COLO829 (cell line): ENCODE measurements around the gene CABP1.
"Not testable (repeated sequence)": the region's sequence is repeated elsewhere in the genome, so short reads cannot be mapped to it uniquely, and the experiment has no call there.

Source experiments
- DNase-seq: peaks from one replicate; pipeline ENCODE4 v3.0.0; 2012; ENCODE audit warnings: low spot score

Gene CABP1

DNA sequence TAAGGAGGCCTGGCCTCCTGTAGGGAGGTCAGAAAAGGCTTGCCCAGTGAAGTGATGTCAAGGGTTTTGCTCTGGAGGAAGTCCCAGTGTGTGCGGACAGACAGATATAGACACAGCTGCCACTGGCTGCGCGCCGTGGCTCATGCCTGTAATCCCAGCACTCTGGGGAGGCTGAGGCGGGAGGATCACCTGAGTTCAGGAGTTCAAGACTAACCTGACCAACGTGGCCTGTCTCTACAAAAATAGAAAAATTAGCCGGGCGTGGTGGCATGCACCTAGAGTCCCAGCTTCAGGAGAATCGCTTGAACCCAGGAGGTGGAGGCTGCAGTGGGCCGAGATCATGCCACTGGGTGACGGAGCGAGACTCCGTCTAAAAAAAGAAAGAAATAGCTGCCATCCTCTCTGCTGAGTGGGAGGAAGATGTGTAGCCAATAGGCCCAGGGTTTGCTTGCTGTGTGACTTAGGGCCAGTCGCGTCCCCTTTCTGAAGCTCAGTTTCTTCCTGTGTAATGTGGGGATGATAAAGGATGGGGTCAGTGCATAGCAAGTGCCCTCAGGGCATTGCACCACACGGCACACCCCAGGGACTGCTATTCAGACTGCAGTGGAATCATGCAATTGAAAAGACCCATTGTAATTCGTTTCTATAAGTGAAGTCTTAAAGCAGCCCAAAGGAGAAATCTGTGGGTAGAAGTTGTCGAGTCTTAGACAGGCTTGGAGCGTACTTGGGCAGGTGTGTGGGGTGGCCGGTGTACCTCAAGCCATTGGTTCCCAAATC is 27.9 kb downstream of the CABP1 start:
- DNase-seq = peak; percentile 80

DNA sequence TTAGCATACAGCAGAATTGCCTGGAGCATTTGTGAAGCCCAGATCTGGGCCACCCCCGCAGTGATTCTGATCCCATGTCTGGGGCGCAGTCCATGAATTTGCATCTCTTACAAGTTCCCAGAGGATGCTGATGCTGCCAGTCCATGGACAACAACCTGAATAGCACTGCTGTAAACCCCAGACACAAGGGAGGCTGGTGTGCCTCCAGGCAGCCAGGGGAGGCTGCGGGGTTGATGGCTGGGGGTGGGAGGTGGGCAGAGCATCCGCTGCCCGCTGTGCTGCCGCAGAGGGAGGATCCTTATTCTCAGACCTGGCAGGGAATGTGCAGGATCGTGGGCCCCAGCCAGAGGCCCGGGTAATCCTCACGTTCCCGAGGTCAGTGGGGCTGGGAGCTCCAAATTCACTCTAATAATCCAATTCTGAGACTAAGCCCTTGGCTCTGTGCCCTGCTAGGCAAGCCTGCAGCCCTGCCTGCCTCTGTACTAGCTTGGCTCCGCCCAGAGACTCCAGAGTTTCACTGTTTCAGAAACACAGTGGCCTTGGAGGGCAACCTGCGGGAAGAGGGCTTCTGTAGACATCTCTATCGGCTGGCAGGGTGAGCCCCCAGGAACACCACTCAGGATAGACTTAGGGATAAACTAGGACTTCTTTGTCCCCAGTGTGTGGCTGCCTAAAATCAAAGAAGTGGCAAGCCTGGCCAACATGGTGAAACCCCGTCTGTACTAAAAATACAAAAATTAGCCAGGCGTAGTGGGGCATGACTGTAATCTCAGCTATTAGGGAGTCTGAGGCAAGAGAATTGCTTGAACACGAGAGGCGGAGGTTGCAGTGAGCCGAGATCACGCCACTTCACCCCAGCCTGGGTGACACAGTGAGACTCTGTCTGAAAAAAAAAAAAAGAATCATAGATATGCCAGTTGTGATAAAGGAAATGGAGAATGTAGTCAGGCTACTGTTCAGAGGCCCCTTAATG is 28.7 kb downstream of the CABP1 start:
- no peak for DNase-seq

DNA sequence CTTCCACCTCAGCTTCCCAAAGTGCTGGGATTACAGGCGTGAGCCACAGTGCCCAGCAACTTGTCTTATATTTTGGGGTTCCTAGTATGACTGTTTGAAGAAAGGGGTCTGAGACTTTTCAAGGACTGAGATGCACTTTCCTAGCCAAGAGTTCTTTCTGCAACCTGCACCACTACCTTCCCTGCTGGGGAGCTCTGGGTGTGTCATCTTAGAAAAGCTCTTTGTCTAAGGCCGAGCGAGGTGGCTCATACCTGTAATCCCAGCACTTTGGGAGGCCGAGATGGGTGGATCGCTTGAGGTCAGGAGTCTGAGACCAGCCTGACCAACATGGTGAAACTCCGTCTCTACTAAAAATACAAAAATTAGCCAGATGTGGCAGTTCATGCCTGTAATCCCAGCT is 29.8 kb downstream of the CABP1 start:
- DNase-seq = not testable (repeated sequence)

DNA sequence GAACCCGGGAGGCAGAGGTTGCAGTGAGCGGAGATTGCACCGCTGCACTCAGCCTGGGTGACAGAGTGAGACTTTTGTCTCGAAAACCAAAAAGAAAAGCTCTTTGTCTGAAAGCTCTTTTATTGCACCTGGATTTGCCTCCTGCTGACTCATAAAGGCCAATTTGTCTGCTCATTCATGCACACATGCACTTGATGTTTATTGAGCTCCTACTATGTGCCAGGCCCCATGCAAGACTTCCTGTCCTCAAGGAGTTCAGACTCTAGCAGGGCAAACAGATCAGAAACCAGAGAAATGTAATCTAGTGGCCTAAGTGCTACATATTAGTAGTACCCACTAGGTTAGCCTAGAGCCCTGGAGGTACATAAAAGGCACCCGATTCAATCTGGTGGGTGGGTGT is 30.2 kb downstream of the CABP1 start:
- no peak for DNase-seq

DNA sequence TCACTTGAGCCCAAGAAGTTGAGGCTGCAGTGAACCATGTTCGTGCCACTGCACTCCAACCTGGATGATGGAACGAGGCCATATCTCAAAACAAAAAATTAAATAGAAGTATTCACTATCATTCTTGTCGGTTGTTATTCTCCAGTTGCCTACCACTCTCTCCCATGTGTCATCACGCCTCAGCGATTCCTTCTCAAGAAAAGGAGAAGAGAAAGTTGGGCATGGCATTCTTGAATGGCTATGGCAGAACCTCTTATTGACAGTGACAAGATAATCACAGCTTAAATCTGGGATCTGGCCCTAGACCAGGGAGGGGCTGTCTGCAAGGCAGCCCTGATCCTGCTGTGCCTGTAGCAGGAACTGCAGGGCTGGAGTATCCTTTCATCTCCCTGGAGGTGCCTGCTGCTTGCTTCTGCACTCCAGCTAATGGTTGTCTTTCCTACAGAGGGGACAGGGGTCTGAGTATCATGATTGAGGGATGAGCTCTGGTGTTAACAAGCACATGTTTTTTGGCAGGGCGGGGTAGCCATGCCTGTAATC is 33.7 kb downstream of the CABP1 start:
- no peak for DNase-seq

DNA sequence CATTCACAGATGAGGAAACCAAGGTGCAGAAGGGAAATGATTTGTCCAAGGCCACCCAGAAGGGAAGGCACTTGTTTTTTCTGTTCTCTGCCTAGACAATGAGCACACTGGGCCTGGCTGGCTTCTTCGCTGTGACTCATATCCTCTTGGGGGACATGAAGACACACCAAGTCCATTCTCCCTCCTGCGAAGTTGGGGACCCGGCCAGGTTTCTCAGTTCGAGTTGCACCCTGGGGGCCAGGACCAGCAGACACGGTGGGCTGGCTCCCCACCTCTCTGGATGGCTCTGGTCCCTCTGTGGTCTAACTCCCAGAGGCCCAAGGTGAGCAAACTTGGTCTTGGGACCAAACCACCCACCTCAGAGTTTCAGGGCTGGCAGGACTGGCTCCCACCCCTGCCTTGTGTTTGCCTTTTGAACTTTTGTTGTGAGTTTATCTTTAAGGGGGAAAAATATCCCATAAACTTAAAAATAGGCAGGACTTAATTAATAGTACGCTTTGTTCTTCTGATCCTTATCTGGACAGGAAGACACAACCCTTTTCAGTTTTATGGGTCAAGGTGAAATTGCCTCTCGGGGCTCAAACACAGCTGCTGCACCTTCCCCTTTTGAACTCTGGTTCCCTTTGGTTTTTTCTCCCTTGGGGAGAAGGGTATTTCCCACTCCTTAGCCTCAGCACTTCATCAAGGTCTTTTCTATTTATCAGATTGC is 37.5 kb downstream of the CABP1 start:
- no peak for DNase-seq

DNA sequence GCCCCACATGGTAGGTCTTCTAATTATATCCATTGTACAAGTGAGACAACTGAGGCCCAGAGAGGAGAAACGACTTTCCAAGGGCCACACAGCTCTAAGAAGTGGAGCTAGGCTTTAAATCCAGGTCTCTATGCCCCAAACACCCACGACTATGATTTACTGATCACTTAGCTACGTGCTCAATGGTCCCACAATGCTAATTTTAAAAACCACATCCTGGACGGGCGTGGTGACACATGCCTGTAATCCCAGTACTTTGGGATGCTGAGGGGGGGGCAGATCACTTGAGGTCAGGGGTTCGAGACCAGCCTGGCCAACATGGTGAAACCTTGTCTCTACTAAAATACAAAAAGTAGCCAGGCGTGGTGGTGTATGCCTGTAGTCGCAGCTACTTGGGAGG is 38.1 kb downstream of the CABP1 start:
- no peak for DNase-seq

DNA sequence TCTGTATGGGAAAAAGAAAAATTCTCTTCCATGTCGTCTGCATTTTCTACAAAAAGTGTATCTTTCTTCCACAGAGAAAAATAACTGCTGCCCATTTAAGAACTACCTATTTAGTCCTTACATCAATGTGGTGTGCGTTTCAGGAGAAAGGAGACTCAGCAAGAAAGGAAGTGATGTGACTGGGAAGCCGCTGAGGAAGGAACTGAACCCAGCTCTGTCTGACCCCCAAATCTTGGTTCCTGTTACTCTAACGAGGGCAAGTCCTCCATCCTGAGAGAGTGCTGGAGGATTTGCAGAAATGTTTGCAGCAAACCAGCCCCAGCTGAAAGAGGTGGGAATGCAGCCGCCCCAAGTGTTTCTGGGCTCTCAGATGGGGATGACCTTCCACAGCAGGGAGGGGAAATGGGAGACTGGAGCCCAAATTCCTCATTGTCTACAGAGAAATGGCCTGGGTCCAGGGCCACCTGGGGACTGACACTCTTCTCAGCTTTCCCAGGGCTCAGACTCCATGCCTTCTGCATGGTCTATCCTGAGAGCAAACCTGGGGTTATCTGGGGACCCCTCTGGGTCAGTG is 39.8 kb downstream of the CABP1 start:
- no peak for DNase-seq

DNA sequence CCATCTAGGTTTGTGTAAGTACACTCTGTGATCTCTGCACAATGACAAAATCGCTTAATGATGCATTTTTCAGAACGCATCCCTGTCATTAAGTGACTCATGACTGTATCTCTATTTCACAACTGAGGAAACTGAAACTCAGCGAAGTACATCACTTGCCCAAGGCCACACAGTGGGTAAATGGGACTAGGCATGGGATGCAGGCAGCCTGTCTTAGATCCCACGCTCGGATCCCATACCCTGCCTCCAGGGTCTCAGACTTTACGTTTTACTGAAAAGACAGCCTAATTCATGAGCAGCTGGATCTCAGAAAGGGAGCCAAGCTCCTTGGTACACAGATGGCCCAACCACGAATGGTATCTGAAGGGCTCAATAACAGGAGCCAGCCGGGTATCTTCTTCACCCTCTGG is 44.1 kb downstream of the CABP1 start:
- no peak for DNase-seq

DNA sequence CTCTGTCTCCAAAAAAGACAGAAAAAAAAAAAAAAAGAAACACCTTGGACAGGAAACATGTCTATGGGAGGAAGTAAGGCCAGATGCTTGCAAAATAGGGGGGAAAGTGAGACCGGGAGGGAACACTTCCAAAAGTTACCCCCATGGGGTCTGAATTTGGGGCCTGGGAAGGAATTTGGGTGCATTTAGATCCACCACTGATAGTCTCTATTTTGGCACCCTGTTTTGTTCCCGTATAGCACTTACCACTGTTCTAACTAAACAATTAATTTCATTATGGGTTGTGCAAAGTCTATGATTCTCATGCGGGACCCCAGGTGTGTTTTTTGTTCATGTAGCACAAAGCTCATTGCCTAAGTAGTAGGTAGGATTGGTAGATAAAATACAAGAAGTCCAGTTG is 45.1 kb downstream of the CABP1 start:
- no peak for DNase-seq

DNA sequence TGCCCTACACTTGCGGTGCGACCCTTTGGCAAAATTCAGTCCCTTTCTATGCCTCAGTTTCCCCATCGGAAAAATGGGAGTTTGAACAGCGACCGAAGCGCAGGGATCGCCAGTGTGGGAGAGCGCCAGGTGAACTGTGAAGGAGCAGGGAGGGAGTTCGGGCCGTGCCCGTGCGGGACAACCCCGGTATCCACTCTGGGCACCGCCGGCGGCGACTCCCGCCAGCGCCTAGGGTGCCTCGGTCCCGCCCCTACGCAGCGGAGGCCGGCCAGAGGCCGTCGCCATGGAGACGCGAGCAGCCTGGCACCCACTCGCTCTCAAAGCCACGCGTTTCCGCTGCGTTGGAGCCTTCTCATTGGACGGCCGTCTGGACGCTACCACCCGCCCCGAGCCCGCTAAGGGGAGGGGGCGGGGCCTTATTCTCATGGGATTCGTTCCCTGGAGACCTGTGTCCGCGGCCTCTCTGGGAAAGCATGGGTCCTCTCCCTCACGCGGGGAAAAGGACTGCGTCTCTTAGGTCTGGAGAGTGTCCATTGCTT is 45.8 kb downstream of the CABP1 start:
- peak; percentile 92 for DNase-seq

DNA sequence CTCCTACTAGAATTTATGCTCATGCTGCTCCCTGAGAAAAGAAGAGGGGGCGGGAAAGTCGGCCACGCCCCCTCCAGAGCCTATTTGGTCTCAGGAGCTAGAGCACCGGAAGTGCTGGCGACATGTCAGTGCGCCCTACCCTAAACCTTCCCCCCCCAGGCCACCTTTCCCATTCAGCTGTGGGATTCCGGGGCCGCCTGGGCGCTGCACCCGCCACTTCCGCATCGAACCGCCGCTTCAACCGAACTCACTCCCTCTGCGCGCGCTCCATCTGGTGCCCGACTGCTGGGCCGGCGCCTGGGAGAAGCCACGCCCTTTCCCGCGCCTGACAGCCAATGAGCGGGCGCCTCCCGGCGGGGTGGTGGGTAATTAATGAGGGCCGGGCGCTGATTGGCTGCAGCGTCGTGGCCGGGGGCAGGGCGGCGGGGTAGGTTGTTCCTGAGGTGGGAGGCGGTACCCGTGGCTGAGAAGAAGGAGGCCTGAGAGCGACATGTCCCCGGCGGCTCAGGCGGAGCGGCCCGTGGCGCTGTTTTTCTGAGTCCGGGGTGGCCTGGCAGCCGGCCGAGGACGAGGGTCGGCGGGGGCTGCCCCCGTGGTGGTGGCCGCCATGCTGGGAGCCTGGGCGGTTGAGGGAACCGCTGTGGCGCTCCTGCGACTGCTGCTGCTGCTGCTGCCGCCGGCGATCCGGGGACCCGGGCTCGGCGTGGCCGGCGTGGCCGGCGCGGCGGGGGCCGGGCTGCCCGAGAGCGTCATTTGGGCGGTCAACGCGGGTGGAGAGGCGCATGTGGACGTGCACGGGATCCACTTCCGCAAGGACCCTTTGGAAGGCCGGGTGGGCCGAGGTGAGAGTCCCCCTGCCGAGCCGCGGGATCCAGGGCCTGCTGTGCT is 46.5 kb downstream of the CABP1 start, which contains the start of gene MLEC:
MLEC (plus strand) TSS at position 460 of the 888 bp plus-strand sequence; CDS start at position 608, 148 bp downstream.
- peak; percentile 95 for DNase-seq

DNA sequence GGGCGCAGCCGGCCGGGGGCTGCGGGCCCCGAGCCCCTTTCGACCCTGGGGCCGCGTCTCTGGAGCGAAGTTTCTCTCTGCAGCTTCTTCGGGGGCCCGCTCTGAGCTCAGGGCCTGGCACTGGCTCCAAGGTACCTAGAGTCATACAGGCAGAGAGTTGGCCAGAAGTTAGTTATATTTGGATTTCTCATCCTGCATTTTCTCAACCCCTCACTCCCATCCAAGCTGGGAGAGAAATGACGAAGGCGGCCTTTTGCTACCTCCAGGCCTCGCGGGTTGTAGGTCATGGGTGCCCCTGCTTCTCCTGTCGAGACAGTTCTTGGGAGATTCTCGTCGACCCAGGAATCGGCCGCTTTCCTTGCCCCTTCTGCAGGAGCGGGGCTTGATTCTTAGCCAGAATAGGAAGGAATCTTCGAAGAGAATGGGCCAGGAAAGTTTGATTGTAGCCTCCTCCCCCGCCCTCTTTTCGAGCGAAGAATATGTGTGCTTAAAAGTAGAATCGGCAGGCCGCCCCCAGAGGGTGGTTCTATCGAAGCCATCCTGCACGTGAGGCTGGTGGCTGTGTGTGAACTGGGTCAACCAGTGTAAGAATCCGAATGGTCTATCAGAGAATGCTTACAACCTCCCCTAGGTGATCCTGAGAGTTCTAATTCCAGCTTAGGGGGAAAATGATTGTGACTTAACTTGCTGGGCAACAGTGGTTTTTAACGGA is 47.3 kb downstream of the CABP1 start:
- DNase-seq = no peak

DNA sequence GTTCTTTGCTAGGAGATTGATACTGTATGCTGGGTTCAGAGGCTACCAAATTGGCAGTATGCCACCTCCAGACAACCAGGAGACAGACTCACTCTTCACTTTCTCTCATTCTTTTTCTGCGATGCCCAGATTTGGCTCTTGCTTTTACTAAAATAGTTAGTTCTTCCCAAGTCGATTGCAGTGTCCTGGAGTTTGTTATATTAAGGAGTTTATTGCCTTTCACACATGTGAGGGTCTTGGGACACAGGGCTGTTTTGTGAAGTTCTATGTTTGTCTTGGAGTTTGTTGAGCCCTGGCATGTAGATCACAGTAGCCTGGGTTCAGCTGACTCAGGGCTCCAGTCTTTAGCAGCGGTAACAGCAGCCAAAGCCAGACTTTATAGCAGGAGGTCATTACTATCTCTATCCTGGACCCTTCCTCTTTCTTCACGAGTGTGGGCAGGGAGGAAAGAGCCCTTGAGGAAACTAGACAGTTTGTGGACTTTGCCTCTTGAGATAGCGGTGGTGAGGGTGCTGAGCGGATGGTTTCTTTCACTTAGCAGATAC is 48.2 kb downstream of the CABP1 start:
- no peak for DNase-seq

DNA sequence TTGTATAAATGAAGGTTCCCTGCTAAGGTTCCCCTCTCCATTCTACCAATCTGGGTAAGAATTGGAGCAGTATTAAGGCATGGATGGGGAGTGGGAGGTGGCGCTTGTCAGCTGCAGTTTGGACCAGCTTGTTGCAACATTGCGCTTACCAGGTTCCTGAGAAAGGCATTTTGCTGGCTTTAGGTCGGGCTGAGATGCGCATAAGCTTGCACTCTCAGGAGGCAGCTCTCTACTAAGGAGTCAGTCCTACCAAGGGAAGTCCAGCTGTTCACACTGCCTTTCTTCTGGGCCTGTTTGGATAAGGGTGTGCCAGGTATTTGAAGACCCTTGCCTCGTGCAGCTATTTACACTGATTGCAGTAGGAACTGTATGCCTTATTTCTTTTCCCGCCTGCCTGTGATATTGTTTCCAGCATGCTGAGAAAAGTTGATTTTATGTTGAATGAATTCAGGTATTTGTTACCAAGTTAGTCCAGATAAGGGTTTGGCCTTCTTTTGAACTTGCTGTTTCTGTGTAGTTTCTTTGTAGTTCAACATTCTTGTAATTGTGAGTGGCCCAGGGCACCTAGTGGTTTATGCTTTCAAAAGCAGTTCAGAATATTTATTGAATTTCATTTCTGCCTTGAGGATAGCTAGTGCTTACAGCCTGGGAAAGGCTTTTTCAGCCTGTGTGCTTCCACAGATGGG is 49.1 kb downstream of the CABP1 start:
- DNase-seq = no peak

DNA sequence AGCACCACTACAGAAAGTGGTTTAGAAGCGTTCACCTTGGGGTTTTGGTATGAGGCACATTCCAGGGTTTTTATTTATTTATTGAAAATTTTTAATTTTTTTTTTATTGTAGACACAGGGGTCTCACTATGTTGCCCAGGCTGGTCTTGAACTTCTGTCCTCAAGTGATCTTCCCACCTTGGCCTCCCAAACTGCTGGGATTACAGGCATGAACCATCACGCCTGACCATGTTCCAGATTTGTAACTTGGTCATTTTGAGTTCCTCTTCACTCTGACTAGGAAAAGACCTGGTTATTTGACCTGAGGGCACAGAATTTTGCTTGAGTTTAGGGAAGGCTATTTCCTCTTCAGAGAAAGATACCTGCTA is 49.6 kb downstream of the CABP1 start:
- no peak for DNase-seq

DNA sequence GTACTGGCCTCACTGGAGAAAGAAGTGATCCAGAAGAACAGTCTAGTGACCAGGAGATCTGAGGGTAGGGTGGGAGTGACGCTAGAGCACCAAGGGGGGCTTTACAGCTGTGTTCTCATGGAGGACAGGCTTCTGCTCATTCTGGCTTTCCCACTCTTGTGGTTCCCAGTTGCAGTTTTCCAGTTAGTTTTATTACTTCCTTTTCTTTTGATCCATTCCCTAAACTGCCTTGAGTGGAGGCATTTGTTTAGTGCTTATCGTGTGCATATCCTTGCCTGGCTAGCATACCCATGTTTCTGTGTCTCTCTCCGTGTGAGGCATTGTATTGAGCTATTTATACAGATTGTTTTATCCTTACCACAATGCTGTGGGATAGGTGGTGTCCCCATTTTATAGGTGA is 50.6 kb downstream of the CABP1 start:
- no peak for DNase-seq

DNA sequence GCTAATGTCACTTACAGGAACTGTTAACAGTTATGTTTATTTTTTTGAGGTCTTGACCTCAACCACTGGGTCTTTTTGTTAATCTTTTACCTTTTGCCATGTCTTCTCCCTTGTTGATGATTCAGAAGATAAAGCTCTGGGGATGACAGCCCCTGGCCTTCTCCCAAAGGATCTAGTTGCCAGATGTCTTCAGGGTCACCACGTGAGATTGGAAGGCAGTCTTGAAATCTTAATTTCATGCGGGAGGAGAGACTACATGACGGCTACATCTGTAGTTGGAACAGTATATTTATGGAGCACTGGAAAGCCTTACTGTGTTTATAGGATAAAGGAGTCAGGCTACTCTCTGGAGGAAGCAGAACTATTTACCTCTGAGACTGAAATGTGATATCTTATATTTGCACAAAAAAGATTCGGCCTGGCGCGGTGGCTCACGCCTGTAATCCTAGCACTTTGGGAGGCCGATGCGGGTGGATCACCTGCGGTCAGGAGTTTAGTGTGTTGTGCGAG is 52.2 kb downstream of the CABP1 start:
- DNase-seq = no peak

DNA sequence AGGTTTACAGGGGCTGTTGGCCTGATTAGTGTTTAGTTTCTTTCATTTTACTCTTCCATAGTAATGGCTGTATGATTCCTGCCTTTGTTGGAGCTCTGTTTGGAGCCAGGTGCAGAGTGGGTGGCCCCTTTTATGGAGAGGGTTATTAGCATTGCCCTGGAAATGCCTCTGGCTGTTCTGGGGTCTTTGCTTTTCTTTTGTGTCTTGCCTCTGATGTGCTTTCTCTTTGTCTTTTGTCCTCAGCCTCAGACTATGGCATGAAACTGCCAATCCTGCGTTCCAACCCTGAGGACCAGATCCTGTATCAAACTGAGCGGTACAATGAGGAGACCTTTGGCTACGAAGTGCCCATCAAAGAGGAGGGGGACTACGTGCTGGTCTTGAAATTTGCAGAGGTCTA is 53.4 kb downstream of the CABP1 start:
- DNase-seq = no peak
